HepG2 (cell line): ENCODE data around the gene CPS1. TPM values are rescaled to one million over a fixed set of nuclear protein-coding genes. Genes with fewer than 3 reads are reported as not detected.

Source experiments
- ATAC-seq: fragments of 200-7000 bp; cut with Tn5 transposase; 3 replicates; pipeline ENCODE4 v1.9.1; 2020; ENCODE audit warnings: mild to moderate bottlenecking, moderate library complexity
- BruUV-seq: library from RNA; stranded (reverse); fragments of 400-500 nt; replicated peaks from 2 replicates; lab custom pipeline; 2021; lab: Mats Ljungman, UMichigan
- CTCF ChIA-PET: fragments of 300-600 bp; formaldehyde crosslinking; extraction: SDS; loops from one replicate; lab custom pipeline; 2021; ENCODE audit warnings: low total read pairs, inconsistent platforms, low intra/inter-chr PET ratio; lab: Yijun Ruan, JAX
- POLR2A ChIA-PET: fragments of 350-600 bp; sonication (Branson Sonifier 250); formaldehyde crosslinking; loops from one replicate; lab custom pipeline; 2020; ENCODE audit warnings: antibody characterized with exemption, inconsistent platforms; lab: Yijun Ruan, JAX
- DNase-seq: peaks from one replicate; pipeline ENCODE4 v3.0.0-alpha.2; 2015; ENCODE audit warnings: low spot score
- FAIRE-seq: peaks from 3 replicates; lab custom pipeline; 2011; peaks lifted over from hg19 to GRCh38; lab: Jason Lieb, UNC
- H2AFZ ChIP-seq: one replicate; pipeline ENCODE4 v1.6.1; 2011; ENCODE audit warnings: low read length, inconsistent platforms
- H3K27ac ChIP-seq: fragments of 300-600 bp; 3 replicates; pipeline ENCODE4 v1.8.0; 2011; ENCODE audit warnings: mixed run types, mild to moderate bottlenecking, mixed read lengths, low read length, inconsistent platforms; ENCODE audit not compliant: insufficient read depth; ENCODE audit errors: extremely low read length
- H3K27me3 ChIP-seq, 2 experiments: fragments of 200-600 bp in 1 of 2; 2 replicates in 1 of 2; 3 replicates in 1 of 2; pipeline versions ENCODE4 v1.6.0 to v1.8.0; 2011; ENCODE audit warnings: low read length in 2 of 2, mild to moderate bottlenecking in 2 of 2, moderate library complexity in 2 of 2, inconsistent platforms in 1 of 2; ENCODE audit not compliant: insufficient read depth in 2 of 2, control insufficient read depth in 1 of 2
- H3K36me3 ChIP-seq, 2 experiments: fragments of 200-600 bp in 1 of 2; replicated peaks in 1 of 2; 2 replicates in 1 of 2; 3 replicates in 1 of 2; pipeline versions ENCODE4 v1.5.1 to v1.8.0; 2011; ENCODE audit warnings: low read length in 2 of 2, inconsistent platforms in 1 of 2; ENCODE audit not compliant: insufficient read depth in 2 of 2, control insufficient read depth in 1 of 2
- H3K4me1 ChIP-seq: 2 replicates; pipeline ENCODE4 v1.5.1; 2012; ENCODE audit warnings: low read length, inconsistent platforms; ENCODE audit not compliant: insufficient read depth
- H3K4me2 ChIP-seq: 2 replicates; pipeline ENCODE4 v1.6.0; 2011; ENCODE audit warnings: low read depth, low read length, inconsistent platforms
- H3K4me3 ChIP-seq, 3 experiments: fragments of 200-600 bp in 1 of 3; sonication (generic), shearing (Covaris generic) in 1 of 3; replicated peaks in 1 of 3; 2 replicates each; pipeline ENCODE4 v1.5.1; 2011 to 2016; ENCODE audit warnings: low read length in 3 of 3, inconsistent platforms in 2 of 3, low read depth in 2 of 3, mild to moderate bottlenecking in 2 of 3, control low read depth in 1 of 3, mixed read lengths in 1 of 3; ENCODE audit not compliant: insufficient read depth in 1 of 3
- H3K79me2 ChIP-seq: one replicate; pipeline ENCODE4 v1.6.1; 2011; ENCODE audit warnings: low read length, inconsistent platforms; ENCODE audit not compliant: insufficient read depth
- H3K9ac ChIP-seq: 2 replicates; pipeline ENCODE4 v1.6.0; 2011; ENCODE audit warnings: mild to moderate bottlenecking, low read depth, low read length, inconsistent platforms; ENCODE audit not compliant: insufficient read depth
- H3K9me3 ChIP-seq: 2 replicates; pipeline ENCODE4 v1.5.1; 2012; ENCODE audit warnings: mild to moderate bottlenecking, low read length
- H4K20me1 ChIP-seq: 2 replicates; pipeline ENCODE4 v1.6.0; 2011; ENCODE audit warnings: inconsistent platforms, mild to moderate bottlenecking, low read length, moderate library complexity; ENCODE audit not compliant: insufficient read depth
- BRCA1 ChIP-seq: sonication (generic); formaldehyde crosslinking; IDR thresholded peaks from 2 replicates; pipeline ENCODE4 v1.4.0; 2020; ENCODE audit warnings: missing genetic modification reagents
- HMGA1 ChIP-seq: sonication (generic); formaldehyde crosslinking; conservative IDR thresholded peaks from 2 replicates; pipeline ENCODE4 v1.4.0; 2020; ENCODE audit warnings: missing genetic modification reagents
- ZNF878 ChIP-seq: sonication (generic); formaldehyde crosslinking; IDR thresholded peaks from 2 replicates; pipeline ENCODE4 v1.8.1; 2023; ENCODE audit warnings: mild to moderate bottlenecking, missing genetic modification reagents, moderate library complexity
- WGBS: methylation state at CpG from one replicate; pipeline ENCODE4 v1.1.6; 2017; ENCODE audit warnings: low lambda C conversion rate; 5-methylcytosine and 5-hydroxymethylcytosine counted together
- in situ Hi-C: cut with HindIII; loops from 2 replicates; pipeline ENCODE4 v1.10.0; 2017; ENCODE audit warnings: low pct_unique_long_range_greater_than_20kb; ENCODE audit not compliant: extremely low pct_ligation_motif_present
- intact Hi-C: fragments of 100-400 bp; cut with micrococcal nuclease; formaldehyde crosslinking; loops from one replicate; pipeline ENCODE4 v1.10.0; 2022; ENCODE audit not compliant: unreplicated experiment
- polyA plus RNA-seq, 8 experiments: library from polyadenylated mRNA; depleted of rRNA in 3 of 8; stranded (reverse) in 7 of 8; unstranded in 1 of 8; fragments of >200 nt; fragmentation: Illumina TruSeq in 4 of 8; extraction: Trizol in 4 of 8; gene quantifications; 2 replicates each; pipeline versions ENCODE4 v1.2.1 to v1.2.3, GENCODE V29; 2011 to 2016; ENCODE audit warnings: low read depth in 4 of 8, missing spikeins in 1 of 8, mixed read lengths in 1 of 8; ENCODE audit not compliant: insufficient read depth in 1 of 8
- total RNA-seq, 5 experiments: library from RNA; depleted of rRNA; stranded (reverse); fragments of >200 nt; fragmentation: Illumina TruSeq; extraction: Trizol; gene quantifications; 2 replicates each; pipeline ENCODE4 v1.2.3, GENCODE V29; 2016; ENCODE audit warnings: low read depth in 1 of 5
- TF ChIP-seq, protein P1 (sequence below): sonication (generic); formaldehyde crosslinking; IDR thresholded peaks from 2 replicates; pipeline ENCODE4 v1.8.1; 2023; ENCODE audit warnings: mild to moderate bottlenecking, missing genetic modification reagents
- TF ChIP-seq, protein P2 (sequence below): sonication (generic); formaldehyde crosslinking; IDR thresholded peaks from 2 replicates; pipeline ENCODE4 v1.5.0; 2020; ENCODE audit warnings: missing genetic modification reagents

The CPS1 gene
- total and polyA plus RNA-seq, 2 of the 13 experiments (the other 11 are each of a cell fraction or from before 2014, with no cell fraction given): 24.4 to 51.7 TPM

DNA sequence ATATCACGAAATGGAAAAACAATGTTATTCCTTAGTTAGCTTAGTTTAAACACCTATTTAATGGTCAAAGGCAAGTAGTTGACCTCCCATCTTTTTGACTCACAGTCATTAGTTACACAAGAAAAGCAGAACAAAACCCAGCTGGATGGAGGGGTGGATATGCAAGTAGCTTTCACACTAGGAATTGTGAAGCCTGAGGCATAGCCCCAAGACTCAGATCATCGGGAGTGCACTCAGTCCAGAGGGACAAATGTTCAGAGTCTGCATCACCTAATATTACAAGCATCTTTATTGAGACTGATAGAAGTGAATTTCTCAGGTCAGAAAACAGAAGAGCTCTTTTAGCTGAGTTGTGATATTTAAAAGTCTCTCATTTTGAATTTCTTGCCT is 15.5 kb upstream of the CPS1 start:
- Histone ChIP-seq H3K27me3 (no peaks in the 10 kb centered on the region), H3K4me1 (peaks cover 63% of the 10 kb centered on the region), H3K9me3 (no peaks in the 10 kb centered on the region), H3K9ac (no peak overlapping the region; the same call in 1 of the 2 replicates), H3K79me2 (no peaks in the 10 kb centered on the region), H2AFZ (peak overlapping the region; percentile 8), H3K36me3 (no peaks in the 10 kb centered on the region; a peak in 1 of 5 replicates), H3K4me2 (peak overlapping the region; percentile 72), H3K4me3 (peak overlapping the region in 2 of 3 experiments; percentile 32; a peak in 3 of 6 replicates), H3K27ac (peak overlapping the region; percentile 80)
- BruUV-seq: no TSS peak
- WGBS: 26% methylated on average over 2 of the region's 2 CpGs
- ChIA-PET CTCF (no interaction called here), POLR2A (interaction anchor here (1.3 to 1.8 kb wide), 3 partner anchors 9 to 37 kb away, joined by 4 to 9 read pairs (median 7); no protein-coding TSS in a partner anchor)
- FAIRE-seq (no peak), DNase-seq (no peak), ATAC-seq (peak; percentile 44)
- intact Hi-C loops (loop anchor here (1.0 to 10.0 kb wide), 4 partner anchors 8 to 424 kb away; partner anchors contain the start of gene LANCL1), in situ Hi-C loops (no loop called here)
- TF ChIP-seq, protein P1, sequence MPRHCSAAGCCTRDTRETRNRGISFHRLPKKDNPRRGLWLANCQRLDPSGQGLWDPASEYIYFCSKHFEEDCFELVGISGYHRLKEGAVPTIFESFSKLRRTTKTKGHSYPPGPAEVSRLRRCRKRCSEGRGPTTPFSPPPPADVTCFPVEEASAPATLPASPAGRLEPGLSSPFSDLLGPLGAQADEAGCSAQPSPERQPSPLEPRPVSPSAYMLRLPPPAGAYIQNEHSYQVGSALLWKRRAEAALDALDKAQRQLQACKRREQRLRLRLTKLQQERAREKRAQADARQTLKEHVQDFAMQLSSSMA: 0 out of 2 replicates have a peak, but pooled peaks have one; percentile 31
- TF ChIP-seq BRCA1 (CRISPR knock-in tag) (0 out of 2 replicates have a peak, but pooled peaks have one; percentile 27), HMGA1 (no peak), ZNF878 (CRISPR knock-in tag) (peak; percentile 10; the same call in 1 of the 2 replicates)
- TF ChIP-seq, protein P2, sequence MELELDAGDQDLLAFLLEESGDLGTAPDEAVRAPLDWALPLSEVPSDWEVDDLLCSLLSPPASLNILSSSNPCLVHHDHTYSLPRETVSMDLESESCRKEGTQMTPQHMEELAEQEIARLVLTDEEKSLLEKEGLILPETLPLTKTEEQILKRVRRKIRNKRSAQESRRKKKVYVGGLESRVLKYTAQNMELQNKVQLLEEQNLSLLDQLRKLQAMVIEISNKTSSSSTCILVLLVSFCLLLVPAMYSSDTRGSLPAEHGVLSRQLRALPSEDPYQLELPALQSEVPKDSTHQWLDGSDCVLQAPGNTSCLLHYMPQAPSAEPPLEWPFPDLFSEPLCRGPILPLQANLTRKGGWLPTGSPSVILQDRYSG: 0 out of 2 replicates have a peak, but pooled peaks have one; percentile 28
- TF ChIP-seq, all 625 proteins: peak for 4
- no peaks in the 10 kb centered on the region for H4K20me1 ChIP-seq
